HepG2 (cell line): ENCODE data around the gene DDI2. TPM values are rescaled to one million over a fixed set of nuclear protein-coding genes. Genes with fewer than 3 reads are reported as not detected.

Experiments
- BRD4 ChIP-seq: sonication (generic); formaldehyde crosslinking; IDR thresholded peaks from 2 replicates; pipeline ENCODE4 v1.4.0; 2020; ENCODE audit warnings: missing genetic modification reagents
- ESRRA ChIP-seq: sonication (generic); formaldehyde crosslinking; IDR thresholded peaks from 2 replicates; pipeline ENCODE4 v1.5.1; 2020; ENCODE audit warnings: mild to moderate bottlenecking, low read depth, missing genetic modification reagents
- FOXO4 ChIP-seq: sonication (generic); formaldehyde crosslinking; conservative IDR thresholded peaks from 2 replicates; pipeline ENCODE4 v1.8.1; 2023; ENCODE audit warnings: missing genetic modification reagents
- KMT2A ChIP-seq: sonication (generic); formaldehyde crosslinking; IDR thresholded peaks from 2 replicates; pipeline ENCODE4 v1.4.0; 2020; ENCODE audit warnings: missing genetic modification reagents
- NR2F1 ChIP-seq, 2 experiments: fragments of 450-650 bp in 1 of 2; formaldehyde crosslinking in 1 of 2; IDR thresholded peaks; 2 replicates each; pipeline versions ENCODE4 v1.5.0 to v1.6.1; 2016 to 2020; ENCODE audit warnings: mild to moderate bottlenecking in 1 of 2, missing compliant biosample characterization in 1 of 2, missing genetic modification reagents in 1 of 2, moderate library complexity in 1 of 2
- PCBP2 ChIP-seq: fragments of 200-400 bp; formaldehyde crosslinking; optimal IDR thresholded peaks from 2 replicates; pipeline ENCODE3; 2018; ENCODE audit warnings: low read length, low read depth; ENCODE audit not compliant: poor library complexity, severe bottlenecking
- RFXAP ChIP-seq: sonication (generic); formaldehyde crosslinking; IDR thresholded peaks from 2 replicates; pipeline ENCODE4 v1.4.0; 2020; ENCODE audit warnings: missing genetic modification reagents, borderline replicate concordance
- SP5 ChIP-seq: IDR thresholded peaks from 2 replicates; pipeline ENCODE4 v1.6.1; 2016; ENCODE audit warnings: low read depth, borderline replicate concordance
- TRIM22 ChIP-seq: fragments of 450-650 bp; IDR thresholded peaks from 2 replicates; pipeline ENCODE4 v1.6.1; 2017
- ZBTB40 ChIP-seq, 2 experiments: fragments of 450-650 bp in 1 of 2; sonication (generic) in 1 of 2; formaldehyde crosslinking in 1 of 2; IDR thresholded peaks; 2 replicates each; pipeline versions ENCODE4 v1.6.1 to v1.8.0; 2016 to 2022; ENCODE audit warnings: antibody characterized with exemption in 1 of 2, mild to moderate bottlenecking in 1 of 2, missing genetic modification reagents in 1 of 2
- ZFYVE20 ChIP-seq: sonication (generic); formaldehyde crosslinking; IDR thresholded peaks from 2 replicates; pipeline ENCODE4 v1.8.0; 2023; ENCODE audit warnings: low read depth, mild to moderate bottlenecking, moderate library complexity, missing genetic modification reagents, borderline replicate concordance
- ZNF350 ChIP-seq: sonication (generic); formaldehyde crosslinking; IDR thresholded peaks from 2 replicates; pipeline ENCODE4 v1.4.0; 2020; ENCODE audit warnings: mild to moderate bottlenecking, low read depth, missing genetic modification reagents, borderline replicate concordance
- ZNF747 ChIP-seq: sonication (generic); formaldehyde crosslinking; IDR thresholded peaks from 2 replicates; pipeline ENCODE4 v1.8.1; 2023; ENCODE audit warnings: missing genetic modification reagents, mild to moderate bottlenecking, borderline replicate concordance
- ZNF781 ChIP-seq: sonication (generic); formaldehyde crosslinking; IDR thresholded peaks from 2 replicates; pipeline ENCODE4 v1.5.1; 2020; ENCODE audit warnings: borderline replicate concordance, mild to moderate bottlenecking, missing genetic modification reagents; ENCODE audit errors: not compliant biosample characterization
- ZNF792 ChIP-seq: IDR thresholded peaks from 2 replicates; pipeline ENCODE4 v1.6.1; 2016
- polyA plus RNA-seq, 8 experiments: library from polyadenylated mRNA; depleted of rRNA in 3 of 8; stranded (reverse) in 7 of 8; unstranded in 1 of 8; fragments of >200 nt; fragmentation: Illumina TruSeq in 4 of 8; extraction: Trizol in 4 of 8; gene quantifications; 2 replicates each; pipeline versions ENCODE4 v1.2.1 to v1.2.3, GENCODE V29; 2011 to 2016; ENCODE audit warnings: low read depth in 4 of 8, missing spikeins in 1 of 8, mixed read lengths in 1 of 8; ENCODE audit not compliant: insufficient read depth in 1 of 8
- total RNA-seq, 5 experiments: library from RNA; depleted of rRNA; stranded (reverse); fragments of >200 nt; fragmentation: Illumina TruSeq; extraction: Trizol; gene quantifications; 2 replicates each; pipeline ENCODE4 v1.2.3, GENCODE V29; 2016; ENCODE audit warnings: low read depth in 1 of 5

Gene DDI2
- total and polyA plus RNA-seq, 2 of the 13 experiments (the other 11 are each of a cell fraction or from before 2014, with no cell fraction given): 8.5 to 25.7 TPM

- TF ChIP-seq NR2F1 (CRISPR knock-in tag; IDR thresholded peaks at IDR 0.05) (no peak), ZNF747 (CRISPR knock-in tag) (peak; percentile 49; the same call in 1 of the 2 replicates), RFXAP (CRISPR knock-in tag) (peak; percentile 62), SP5 (CRISPR knock-in tag) (peak; percentile 69), ZFYVE20 (CRISPR knock-in tag) (peak; percentile 89; the same call in 1 of the 2 replicates), ZNF350 (peak; percentile 57; the same call in 1 of the 2 replicates), TRIM22 (no peak), ZNF781 (peak; percentile 61), BRD4 (CRISPR knock-in tag) (peak; percentile 83; the same call in 1 of the 2 replicates), KMT2A (CRISPR knock-in tag) (0 out of 2 replicates have a peak, but pooled peaks have one; percentile 37), ESRRA (CRISPR knock-in tag) (0 out of 2 replicates have a peak, but pooled peaks have one; percentile 49), PCBP2 (peak; percentile 60), ZBTB40 (IDR thresholded peaks at IDR 0.05) (no peak), ZBTB40 (CRISPR knock-in tag; IDR thresholded peaks at IDR 0.05) (peak; percentile 57; the same call in 1 of the 2 replicates), FOXO4 (CRISPR knock-in tag) (no peak), ZNF792 (CRISPR knock-in tag) (no peak; the same call in 1 of the 2 replicates)
These were observed at the start of gene DDI2 (continued) for GRCh38 chr1:15617173-15618076.
